Fibroblast of gingiva (primary cell): Measurements from ENCODE around the gene GDPGP1.
"Not testable (repeated sequence)": the region's sequence is repeated elsewhere in the genome, so short reads cannot be mapped to it uniquely, and the experiment has no call there.

Experiments
- DNase-seq: peaks from one replicate; pipeline ENCODE4 v3.0.0-alpha.2; 2011; ENCODE audit warnings: low read depth

The GDPGP1 gene

DNA sequence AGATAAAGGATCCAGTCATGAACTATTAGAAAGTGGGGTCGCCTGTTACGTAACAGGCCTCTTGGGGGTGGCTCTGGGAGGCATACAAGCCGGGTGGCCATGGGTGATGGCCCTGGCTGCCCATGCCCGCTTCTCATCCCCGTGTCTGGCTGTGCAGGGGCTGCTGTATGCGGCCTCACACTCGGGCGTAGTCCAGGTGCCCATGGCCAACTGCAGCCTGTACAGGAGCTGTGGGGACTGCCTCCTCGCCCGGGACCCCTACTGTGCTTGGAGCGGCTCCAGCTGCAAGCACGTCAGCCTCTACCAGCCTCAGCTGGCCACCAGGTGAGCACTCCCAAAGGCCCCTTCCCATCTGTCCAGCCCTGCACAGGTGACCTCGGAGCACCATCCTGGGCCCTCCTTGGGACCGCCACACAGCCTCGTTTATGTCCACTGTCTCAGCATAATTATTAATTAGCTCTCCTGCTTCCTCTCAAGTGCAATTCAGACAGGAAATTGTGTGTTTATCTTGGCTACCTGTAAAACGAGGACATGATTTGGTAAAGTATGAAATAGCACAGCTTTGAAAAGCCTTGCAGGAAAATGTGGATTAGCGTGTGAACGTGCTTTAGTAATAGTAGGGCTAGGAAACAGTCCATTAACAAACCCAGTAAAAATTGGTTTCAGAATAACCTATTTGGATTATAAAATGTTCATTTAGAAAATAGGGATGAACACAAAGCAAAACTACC is 8.3 kb upstream of the GDPGP1 start:
- no peak for DNase-seq

DNA sequence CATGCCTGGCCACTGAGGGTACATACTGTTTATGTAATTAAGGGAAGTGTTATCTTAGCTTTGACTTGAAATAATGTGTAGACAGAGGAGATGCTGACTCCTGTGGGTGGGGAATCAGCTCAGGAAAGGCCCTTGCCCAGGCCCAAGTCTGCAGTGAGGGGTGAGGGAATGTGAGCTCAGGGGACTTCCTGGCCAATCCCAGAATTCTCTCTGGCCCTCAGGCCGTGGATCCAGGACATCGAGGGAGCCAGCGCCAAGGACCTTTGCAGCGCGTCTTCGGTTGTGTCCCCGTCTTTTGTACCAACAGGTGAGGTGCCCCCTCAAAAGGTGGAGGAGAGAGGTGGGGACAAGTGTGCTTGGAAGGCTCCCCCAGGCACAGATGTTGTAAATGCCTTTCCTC is 6.7 kb upstream of the GDPGP1 start:
- no peak for DNase-seq

DNA sequence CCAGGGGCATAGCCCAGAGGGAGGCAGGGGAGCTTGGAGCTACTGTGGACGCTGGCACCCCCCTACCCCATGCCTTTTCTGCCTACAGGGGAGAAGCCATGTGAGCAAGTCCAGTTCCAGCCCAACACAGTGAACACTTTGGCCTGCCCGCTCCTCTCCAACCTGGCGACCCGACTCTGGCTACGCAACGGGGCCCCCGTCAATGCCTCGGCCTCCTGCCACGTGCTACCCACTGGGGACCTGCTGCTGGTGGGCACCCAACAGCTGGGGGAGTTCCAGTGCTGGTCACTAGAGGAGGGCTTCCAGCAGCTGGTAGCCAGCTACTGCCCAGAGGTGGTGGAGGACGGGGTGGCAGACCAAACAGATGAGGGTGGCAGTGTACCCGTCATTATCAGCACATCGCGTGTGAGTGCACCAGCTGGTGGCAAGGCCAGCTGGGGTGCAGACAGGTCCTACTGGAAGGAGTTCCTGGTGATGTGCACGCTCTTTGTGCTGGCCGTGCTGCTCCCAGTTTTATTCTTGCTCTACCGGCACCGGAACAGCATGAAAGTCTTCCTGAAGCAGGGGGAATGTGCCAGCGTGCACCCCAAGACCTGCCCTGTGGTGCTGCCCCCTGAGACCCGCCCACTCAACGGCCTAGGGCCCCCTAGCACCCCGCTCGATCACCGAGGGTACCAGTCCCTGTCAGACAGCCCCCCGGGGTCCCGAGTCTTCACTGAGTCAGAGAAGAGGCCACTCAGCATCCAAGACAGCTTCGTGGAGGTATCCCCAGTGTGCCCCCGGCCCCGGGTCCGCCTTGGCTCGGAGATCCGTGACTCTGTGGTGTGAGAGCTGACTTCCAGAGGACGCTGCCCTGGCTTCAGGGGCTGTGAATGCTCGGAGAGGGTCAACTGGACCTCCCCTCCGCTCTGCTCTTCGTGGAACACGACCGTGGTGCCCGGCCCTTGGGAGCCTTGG is 5.9 kb upstream of the GDPGP1 start:
- no peak for DNase-seq

DNA sequence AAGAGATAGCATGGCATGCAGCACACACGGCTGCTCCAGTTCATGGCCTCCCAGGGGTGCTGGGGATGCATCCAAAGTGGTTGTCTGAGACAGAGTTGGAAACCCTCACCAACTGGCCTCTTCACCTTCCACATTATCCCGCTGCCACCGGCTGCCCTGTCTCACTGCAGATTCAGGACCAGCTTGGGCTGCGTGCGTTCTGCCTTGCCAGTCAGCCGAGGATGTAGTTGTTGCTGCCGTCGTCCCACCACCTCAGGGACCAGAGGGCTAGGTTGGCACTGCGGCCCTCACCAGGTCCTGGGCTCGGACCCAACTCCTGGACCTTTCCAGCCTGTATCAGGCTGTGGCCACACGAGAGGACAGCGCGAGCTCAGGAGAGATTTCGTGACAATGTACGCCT is 5.0 kb upstream of the GDPGP1 start:
- no peak for DNase-seq

DNA sequence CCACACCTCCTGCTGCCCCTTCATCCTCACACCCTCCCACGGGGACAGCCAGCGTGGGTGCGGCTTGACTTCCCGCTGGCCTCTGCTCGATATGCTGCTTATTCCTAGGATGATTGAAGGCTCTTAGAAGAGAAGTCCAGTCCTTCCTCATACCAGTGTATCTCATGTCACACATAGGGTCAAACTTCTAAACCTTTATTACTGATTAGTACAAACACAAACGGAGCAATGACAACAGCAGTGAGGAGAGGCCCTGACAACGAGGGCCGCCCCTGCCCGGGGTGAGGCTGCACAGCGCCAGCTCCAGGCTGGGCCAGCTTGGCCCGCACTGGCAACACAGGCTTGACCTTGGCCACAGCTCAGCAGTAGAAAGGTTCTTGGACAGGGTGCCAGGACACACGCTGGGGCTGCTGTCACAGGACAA is 3.9 kb upstream of the GDPGP1 start:
- no peak for DNase-seq

DNA sequence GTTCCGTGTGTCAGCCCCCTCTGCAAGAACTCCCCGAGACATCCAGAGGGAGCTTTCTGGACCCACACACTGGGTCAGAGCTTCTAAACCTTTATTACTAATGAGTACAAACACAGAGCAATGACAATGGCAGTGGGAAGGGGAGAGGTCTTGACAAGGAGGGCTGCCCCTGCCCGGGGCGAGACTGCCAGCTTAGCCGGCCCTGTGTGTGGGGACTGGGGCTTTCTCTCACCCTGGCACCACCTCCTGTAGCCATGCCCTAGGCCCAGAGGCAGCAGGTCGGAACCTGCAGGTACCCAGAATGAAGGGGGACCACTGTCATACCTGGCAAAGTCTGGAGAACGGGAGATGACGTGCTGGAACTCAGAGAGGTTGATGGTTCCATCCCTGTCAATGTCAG is 3.4 kb upstream of the GDPGP1 start:
- no peak for DNase-seq

DNA sequence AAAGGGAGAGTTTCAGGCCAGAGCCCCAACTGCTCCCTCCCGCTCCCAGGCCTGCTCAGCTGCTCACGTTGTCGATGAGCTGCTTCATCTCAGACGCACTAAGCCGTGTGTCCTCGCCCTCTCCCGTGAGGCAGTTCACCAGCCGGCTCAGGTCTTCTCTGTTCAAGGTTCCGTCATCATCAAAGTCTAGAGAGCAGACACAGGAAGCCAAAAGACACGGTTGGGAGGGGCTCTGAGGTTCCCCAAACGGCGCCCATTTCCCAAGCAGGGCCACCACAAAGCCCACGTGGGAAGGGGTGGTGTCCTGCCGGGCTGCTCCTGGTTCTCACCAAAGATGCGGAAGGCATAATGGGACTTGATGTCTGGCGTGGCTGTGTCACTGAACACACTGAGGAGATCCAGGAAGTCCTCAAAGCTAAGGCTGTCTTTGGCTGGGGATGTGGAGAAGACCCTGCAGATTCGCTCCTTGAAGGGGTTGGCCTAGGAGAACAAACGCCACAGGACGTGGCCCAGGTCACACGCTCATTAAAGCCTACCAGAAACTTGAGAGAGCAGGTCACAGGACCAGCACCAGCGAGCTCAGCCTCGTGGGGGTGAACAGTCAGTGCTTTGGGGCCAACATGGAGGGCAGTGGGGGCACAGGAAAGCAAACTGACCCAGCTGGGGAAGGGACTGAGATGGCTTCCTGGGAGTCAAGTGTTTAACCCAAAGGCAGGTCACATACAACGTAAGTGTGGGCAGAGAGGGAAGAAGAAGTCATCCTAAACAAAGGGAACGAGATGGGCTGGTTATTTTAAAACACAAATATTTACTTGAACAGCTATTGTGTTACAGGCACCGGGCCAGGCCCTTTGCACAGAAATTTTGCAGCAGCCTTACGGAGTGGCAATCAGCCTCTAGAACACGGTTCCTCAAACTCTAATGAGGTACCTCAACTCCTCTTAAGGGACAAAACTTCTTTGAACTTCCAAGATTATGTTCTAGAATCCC is 2.7 kb upstream of the GDPGP1 start:
- DNase-seq = no peak

DNA sequence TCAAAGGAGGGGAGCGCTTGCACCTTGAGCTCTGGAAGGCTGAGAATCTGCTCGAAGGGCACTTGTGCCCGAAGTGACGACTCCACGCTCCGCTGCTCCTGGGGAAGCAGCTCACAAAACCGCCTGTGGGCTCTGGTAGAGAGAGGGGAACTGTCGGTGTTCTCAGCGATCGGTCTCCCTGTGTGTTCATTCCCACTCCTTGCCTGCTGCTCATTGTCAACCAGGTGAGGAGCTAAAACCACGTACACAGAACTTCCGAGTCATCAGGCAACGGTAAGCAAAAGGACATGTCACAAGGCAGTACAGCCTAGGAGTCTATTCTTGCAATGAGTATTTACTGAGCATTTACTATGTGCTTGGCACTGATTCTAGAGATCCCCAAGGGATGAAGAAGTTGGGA is 1.8 kb upstream of the GDPGP1 start:
- DNase-seq = no peak

DNA sequence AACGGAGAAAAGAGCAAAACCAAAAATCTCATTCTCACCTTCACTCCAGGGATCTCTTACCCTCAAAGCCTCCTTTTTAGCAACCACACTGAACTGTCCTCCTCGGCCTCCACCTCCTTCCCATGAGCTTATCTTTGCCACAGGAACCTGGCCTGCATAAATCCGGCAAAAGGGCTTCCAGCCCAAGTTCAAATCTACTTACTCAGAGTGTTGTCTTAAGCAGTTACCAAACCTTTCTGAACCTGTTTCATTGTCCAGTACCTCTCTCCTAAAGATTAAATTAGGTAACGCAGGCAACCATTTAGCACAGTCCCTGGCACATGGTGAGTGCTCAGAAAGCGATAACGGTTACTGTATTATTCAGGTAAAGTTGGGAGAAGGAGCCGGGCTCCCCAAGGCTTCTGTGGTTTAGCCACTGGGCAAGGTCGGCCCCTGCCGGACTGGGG is 1.0 kb upstream of the GDPGP1 start:
- no peak for DNase-seq

DNA sequence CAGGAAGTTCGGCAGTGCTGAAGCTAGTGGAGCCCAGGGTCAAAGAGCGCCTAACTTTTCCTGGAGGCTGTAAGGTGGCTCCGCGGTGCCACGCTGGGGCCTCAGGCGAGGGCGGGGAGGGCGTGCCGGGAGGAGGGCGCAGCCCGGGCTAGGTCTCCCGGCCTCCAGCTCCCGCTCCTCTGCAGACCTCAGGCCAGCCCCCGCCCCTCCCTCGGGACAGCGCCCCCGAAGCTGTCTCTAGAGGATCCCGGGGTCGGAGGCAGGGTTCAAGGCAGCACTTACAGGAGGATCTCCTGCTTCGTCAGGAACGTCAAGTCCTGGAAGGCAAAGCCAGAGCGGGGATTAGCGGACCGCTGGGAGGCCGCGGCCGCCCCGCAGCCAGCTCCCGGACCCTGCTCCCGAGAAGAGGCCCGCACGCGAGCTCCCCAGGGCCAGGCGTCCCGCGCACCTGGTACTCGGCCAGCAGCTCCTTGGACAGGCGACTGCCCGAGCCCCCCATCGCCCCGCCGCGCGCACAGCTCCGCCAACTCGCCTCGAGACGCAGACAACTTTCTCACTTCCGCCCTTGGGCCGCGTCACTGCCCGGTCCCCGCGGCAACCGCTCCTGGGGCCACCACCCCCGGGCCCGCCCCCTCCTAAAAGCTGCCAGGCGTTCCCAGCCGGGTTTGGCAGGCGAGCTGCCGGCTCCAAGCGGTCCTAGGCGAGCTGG is 468 bp upstream of the GDPGP1 start, which contains the start of gene CIB1:
Gene CIB1, minus strand, starts transcription at position 555 of the 709 bp plus-strand sequence. Its CDS starts 56 bp downstream, at position 499.
- DNase-seq = peak; percentile 96

DNA sequence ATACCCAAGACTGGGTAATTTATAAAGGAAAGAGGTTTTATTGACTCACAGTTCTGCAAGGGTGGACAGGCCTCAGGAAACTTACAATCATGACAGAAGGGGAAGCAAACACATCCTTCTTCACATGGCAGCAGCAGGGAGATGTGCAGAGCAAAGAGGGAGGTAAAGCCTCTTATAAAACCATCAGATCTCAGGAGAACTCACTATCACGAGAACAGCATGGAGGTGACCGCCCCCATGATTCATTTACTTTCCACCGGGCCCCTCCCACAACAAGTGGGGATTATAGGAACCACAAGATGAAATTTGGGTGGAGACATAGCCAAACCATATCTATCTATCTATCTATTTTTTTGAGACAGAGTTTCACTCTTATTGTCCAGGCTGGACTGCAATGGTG is 5.4 kb downstream of the GDPGP1 start:
- DNase-seq = no peak

DNA sequence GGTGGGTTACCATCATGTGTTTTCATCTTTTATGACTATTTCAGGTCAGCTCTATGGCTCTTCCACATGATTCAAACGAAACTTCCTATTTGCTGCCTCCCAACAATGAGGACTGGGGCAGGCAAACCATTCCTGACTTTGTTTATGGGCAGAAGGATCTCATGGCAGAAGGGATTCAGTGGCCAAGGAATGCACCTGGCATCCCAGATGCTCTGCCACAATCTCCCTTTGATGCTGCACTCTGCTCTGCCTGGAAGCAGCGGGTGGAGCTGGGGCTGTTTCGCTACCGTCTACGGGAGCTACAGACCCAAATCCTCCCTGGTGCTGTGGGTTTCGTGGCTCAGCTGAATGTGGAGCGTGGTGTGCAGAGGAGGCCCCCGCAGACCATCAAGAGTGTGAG is 6.8 kb downstream of the GDPGP1 start:
- no peak for DNase-seq

DNA sequence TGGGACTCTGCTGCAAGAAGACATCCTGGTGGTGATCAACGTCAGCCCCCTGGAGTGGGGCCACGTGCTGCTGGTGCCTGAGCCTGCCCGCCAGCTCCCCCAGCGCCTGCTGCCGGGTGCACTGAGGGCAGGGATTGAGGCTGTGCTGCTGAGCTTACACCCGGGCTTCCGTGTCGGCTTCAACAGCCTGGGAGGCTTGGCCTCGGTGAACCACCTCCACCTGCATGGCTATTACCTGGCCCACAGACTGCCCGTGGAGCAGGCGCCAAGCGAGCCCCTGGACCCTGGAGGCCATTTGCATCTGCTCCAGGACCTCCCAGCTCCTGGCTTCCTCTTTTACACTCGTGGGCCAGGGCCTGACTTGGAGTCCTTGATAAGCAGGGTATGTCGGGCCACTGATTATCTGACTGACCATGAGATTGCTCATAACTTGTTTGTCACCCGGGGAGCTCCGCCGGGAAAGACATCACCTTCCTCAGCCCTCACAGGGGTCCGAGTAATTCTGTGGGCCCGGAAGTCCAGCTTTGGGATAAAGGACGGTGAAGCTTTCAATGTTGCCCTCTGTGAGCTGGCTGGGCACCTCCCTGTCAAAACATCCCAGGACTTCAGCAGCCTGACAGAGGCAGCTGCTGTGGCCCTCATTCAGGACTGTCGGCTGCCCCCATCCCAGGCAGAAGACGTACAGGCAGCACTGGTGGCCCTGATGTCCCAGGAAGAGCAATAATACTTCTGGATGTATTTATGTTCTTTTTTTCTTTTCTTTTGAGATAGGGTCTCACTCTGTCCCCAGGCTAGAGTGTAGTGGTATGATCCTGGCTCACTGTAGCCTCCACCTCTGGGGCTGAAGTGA is 7.6 kb downstream of the GDPGP1 start:
- no peak for DNase-seq

DNA sequence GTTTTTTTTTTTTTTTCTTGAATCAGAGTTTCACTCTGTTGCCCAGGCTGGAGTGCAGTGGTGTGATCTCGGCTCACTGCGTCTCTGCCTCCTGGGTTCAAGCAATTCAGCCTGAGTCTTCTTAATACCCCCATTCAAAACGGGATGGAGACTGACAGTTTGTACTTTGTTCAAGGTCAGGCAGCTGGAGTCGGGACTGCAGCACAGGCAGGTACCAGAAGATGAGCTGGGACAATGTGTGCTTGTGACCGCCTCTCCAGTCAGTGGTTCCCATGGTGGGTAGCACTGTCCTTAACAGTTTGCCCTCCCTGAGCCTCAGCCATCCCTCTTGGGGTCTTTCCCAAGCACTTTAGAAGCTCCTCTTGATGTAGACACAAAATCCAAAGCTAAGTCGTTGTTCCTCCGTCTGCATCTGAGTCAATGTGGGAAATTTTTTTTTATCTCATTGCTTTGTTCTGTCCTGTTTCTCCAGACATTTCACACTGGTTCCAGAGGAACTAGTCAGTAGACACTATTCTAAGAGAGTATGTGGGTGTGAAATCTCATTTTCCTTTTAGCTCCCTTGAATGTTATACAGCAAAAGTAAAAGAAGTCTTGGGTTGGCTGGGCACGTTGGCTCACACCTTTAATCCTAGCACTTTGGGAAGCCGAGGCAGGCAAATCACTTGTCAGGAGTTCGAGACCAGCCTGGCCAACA is 10.1 kb downstream of the GDPGP1 start:
- DNase-seq = no peak

DNA sequence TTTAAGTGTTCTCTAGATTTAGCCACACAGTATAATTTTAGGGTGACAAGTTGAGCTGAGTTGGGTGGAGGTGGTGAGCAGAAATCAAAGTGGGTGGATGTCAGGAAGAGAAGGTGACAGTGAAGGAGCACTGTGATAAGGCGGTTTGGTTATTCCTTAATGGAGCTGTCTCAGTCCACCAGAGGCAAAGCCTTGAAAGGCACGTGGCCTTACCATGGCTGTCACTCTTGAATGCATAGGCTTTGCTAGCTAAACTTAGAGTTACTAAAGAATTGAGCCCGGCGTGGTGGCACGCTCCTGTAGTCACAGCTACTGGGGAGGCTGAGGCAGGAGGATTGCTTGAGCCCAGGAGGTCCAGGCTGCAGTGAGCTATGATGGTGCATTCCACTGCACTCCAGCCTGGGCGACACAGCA is 14.8 kb downstream of the GDPGP1 start:
- no peak for DNase-seq

DNA sequence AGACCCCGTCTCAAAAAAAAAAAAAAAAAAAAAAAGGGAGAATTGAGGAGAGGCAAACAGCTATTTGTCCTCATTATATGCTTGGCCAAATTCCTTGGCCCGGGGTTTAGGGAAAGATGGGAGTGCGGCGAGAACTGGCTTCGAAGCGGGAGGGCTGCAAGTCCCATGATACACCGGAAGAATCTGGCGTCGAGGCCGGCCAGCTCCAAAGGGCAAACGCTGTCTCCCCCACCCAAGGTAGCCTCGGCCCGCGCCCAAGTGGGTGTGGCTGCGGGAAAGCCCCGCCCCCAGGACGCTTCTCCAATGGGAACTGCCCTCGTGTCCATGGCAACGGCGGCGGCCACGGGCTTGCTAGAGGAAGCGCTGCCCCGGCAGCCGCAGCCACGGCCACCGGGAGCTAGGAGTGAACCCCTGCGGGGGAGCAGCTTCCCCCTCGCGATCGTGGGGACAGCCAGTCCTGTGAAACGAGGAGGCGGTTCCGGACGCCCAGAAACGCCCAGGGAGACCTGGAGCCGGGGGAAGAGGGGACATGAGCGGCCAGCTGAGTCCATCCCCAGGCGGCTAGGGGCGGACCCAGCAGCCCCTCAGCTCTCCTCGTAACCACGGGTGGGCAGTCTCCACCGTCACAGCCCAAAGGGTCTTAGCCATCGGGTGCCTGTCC is 15.3 kb downstream of the GDPGP1 start, which contains the start of gene TTLL13:
Gene TTLL13, plus strand, starts transcription at position 354 of the 661 bp plus-strand sequence. CDS start 1,075 bp downstream, outside the sequence.
- peak; percentile 76 for DNase-seq

DNA sequence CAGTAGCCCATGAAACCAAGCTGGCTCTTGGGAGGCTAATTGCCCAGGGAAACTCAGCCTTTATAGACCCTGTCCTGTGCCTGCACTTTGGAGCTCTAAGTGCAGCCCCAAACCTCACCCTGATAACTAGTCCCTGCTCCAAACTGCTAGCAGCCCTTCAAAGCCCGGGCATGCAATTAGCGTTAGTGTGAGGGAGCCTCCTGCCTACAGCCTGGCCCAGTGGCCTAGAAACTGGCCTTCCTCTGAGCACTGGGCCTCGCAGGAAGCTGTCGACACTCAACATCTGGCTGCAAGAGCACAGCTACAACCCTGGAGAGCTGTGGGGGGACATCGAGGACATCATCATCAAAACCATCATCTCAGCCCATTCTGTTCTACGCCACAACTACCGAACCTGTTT is 23.8 kb downstream of the GDPGP1 start:
- no peak for DNase-seq

DNA sequence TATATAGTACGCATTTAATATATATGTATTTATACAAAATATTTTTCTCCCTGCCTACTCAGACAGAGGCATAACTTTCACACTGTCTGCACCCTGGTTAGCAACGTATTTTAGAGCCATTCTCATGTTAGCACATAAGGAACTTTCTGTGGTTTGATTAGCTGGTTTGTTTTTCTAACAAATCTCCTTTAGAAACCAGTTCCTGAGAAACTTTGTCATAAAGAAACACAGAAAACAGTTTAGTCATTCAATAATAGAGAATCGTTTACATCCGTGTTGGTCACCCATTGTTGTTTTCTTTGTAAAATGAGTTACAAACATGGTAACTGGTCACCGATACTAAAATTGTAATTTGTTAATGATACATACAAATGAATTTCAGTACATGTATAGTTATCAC is 25.5 kb downstream of the GDPGP1 start:
- DNase-seq = no peak

DNA sequence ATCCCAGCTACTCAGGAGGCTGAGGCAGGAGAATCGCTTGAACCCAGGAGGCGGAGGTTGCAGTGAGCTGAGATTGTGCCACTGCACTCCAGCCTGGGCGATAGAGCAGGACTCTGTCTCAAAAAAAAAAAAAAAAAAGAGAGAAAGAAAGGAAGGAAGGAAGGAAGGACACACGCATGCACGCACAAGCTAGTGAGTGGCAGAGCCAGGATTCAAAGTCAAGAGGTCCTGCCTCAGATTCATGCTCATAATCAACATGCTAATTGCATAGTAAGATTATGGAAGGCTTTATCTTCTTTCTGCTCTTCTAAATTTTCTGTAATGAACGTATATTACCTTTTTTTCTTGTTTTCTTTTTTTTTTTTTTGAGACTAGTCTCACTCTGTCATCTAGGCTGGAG is 26.7 kb downstream of the GDPGP1 start:
- DNase-seq = not testable (repeated sequence)
